ENCODE results near the gene LRMDA. TPM values are rescaled to one million over a fixed set of nuclear protein-coding genes. Genes with fewer than 3 reads are reported as not detected.

LRMDA gene
- total and polyA plus RNA-seq, 2 of the 8 experiments (the other 6 are each of a cell fraction or from before 2014, with no cell fraction given) = 0.86 to 2.8 TPM

GRCh38 chr10:76342996-76343395 lies 911.6 kb downstream of the LRMDA start:
- H3K4me1 ChIP-seq (replicated peaks in 1 of 4; ENCODE audit: control insufficient read depth in 3 of 4, insufficient read depth in 4 of 4, low read length in 3 of 4) = no peaks in the 10 kb centered on the region
- H2AFZ ChIP-seq (ENCODE audit: low read length) = no peak overlapping the region
- H4K91ac ChIP-seq (replicated peaks; ENCODE audit: insufficient read length, low read length) = no peak overlapping the region
- H3K9me3 ChIP-seq (ENCODE audit: insufficient read depth in 2 of 2, low read depth in 1 of 2, low read length in 1 of 2) = no peaks in the 10 kb centered on the region
- H3K14ac ChIP-seq (ENCODE audit: insufficient read length) = no peak overlapping the region
- no peak for DNase-seq (ENCODE audit: low read depth in 1 of 2, low spot score in 2 of 2)
- H4K8ac ChIP-seq (ENCODE audit: extremely low read depth, insufficient read depth, low read length) = no peak overlapping the region
- CTCF ChIA-PET (ENCODE audit: partially characterized antibody) = interaction anchor here (0.6 kb wide), 1 partner anchor 437 kb away, joined by 3 read pairs; no protein-coding TSS in a partner anchor
- no peak overlapping the region for H3K18ac ChIP-seq (ENCODE audit: extremely low read depth, low read length)
- no peak overlapping the region for H3K56ac ChIP-seq (replicated peaks; ENCODE audit: insufficient read length, low read depth, low read length)
- H3K9ac ChIP-seq (replicated peaks in 1 of 4; ENCODE audit: extremely low read depth in 1 of 4, low read depth in 3 of 4, low read length in 3 of 4) = no peak overlapping the region
- H2AK5ac ChIP-seq (ENCODE audit: low read depth, low read length) = no peak overlapping the region
- no peaks in the 10 kb centered on the region for H3K23me2 ChIP-seq (ENCODE audit: low read depth, low read length)
- no peak overlapping the region for H2BK12ac ChIP-seq (ENCODE audit: low read depth, low read length)
- H3K4me3 ChIP-seq (ENCODE audit: extremely low read depth in 1 of 4, insufficient read depth in 2 of 4, low read depth in 3 of 4, low read length in 4 of 4) = no peak overlapping the region
- H2BK5ac ChIP-seq (ENCODE audit: low read depth, low read length) = no peak overlapping the region
- no peak overlapping the region for H4K5ac ChIP-seq (ENCODE audit: insufficient read length, low read depth, low read length)
- H3K36me3 ChIP-seq (ENCODE audit: control insufficient read depth in 2 of 4, insufficient read depth in 4 of 4, low read length in 3 of 4) = no peaks in the 10 kb centered on the region
- H4K20me1 ChIP-seq (replicated peaks in 1 of 2; ENCODE audit: control insufficient read depth in 1 of 2, insufficient read depth in 2 of 2, low read length in 2 of 2) = no peaks in the 10 kb centered on the region
- H2BK120ac ChIP-seq (replicated peaks; ENCODE audit: low read depth, low read length) = no peak overlapping the region
- H2BK20ac ChIP-seq (ENCODE audit: low read length) = no peak overlapping the region
- no peak for FAIRE-seq
- POLR2A ChIA-PET (ENCODE audit: partially characterized antibody) = no interaction called here
- no peaks in the 10 kb centered on the region for H3K79me1 ChIP-seq (ENCODE audit: low read depth, low read length)
- H3K4me2 ChIP-seq (ENCODE audit: insufficient read depth in 1 of 2, low read depth in 2 of 2, low read length in 2 of 2) = no peak overlapping the region
- no peak overlapping the region for H2BK15ac ChIP-seq (ENCODE audit: low read length)
- no peak overlapping the region for H3K4ac ChIP-seq (replicated peaks; ENCODE audit: insufficient read length, low read depth, low read length)
- no peaks in the 10 kb centered on the region for H3K27me3 ChIP-seq (replicated peaks in 1 of 4; ENCODE audit: control insufficient read depth in 3 of 4, extremely low read depth in 1 of 4, insufficient read depth in 3 of 4, low read length in 3 of 4)
- H3K79me2 ChIP-seq (ENCODE audit: control insufficient read depth in 1 of 2, insufficient read depth in 2 of 2, low read length in 2 of 2) = no peaks in the 10 kb centered on the region
- H3K23ac ChIP-seq (ENCODE audit: insufficient read length) = no peak overlapping the region
- no peak overlapping the region for H3K27ac ChIP-seq (ENCODE audit: low read depth, low read length)
- TF ChIP-seq RFX5 (IDR thresholded peaks at IDR 0.05; ENCODE audit: borderline replicate concordance, low read depth, low read length) = no peak
- TF ChIP-seq HDAC2 (IDR thresholded peaks at IDR 0.05; ENCODE audit: borderline replicate concordance in 1 of 2, low read depth in 2 of 2, low read length in 2 of 2) = no peak
- no peak for TF ChIP-seq E2F6 (IDR thresholded peaks at IDR 0.05)
- no peak for TF ChIP-seq POLR2A (IDR thresholded peaks at IDR 0.05; ENCODE audit: control extremely low read depth in 1 of 2, low read depth in 2 of 2, low read length in 2 of 2)
- no peak for TF ChIP-seq RXRA (IDR thresholded peaks at IDR 0.05; ENCODE audit: insufficient read depth, low read depth, low read length)
- TF ChIP-seq NRF1 (IDR thresholded peaks at IDR 0.05; ENCODE audit: low read depth, low read length) = no peak
- no peak for TF ChIP-seq CREB1 (IDR thresholded peaks at IDR 0.05)
- TF ChIP-seq POU5F1 (IDR thresholded peaks at IDR 0.05; ENCODE audit: low read depth, low read length) = no peak
- no peak for TF ChIP-seq KDM5A (IDR thresholded peaks at IDR 0.05; ENCODE audit: low read length)
- TF ChIP-seq TAF7 (optimal IDR thresholded peaks at IDR 0.05; ENCODE audit: borderline replicate concordance, low read depth, low read length) = no peak
- TF ChIP-seq TBP (IDR thresholded peaks at IDR 0.05; ENCODE audit: low read depth, low read length) = no peak
- TF ChIP-seq RBBP5 (IDR thresholded peaks at IDR 0.05; ENCODE audit: borderline replicate concordance, low read depth, low read length) = no peak
